ENCODE measurements around the gene YAP1.

DNA sequence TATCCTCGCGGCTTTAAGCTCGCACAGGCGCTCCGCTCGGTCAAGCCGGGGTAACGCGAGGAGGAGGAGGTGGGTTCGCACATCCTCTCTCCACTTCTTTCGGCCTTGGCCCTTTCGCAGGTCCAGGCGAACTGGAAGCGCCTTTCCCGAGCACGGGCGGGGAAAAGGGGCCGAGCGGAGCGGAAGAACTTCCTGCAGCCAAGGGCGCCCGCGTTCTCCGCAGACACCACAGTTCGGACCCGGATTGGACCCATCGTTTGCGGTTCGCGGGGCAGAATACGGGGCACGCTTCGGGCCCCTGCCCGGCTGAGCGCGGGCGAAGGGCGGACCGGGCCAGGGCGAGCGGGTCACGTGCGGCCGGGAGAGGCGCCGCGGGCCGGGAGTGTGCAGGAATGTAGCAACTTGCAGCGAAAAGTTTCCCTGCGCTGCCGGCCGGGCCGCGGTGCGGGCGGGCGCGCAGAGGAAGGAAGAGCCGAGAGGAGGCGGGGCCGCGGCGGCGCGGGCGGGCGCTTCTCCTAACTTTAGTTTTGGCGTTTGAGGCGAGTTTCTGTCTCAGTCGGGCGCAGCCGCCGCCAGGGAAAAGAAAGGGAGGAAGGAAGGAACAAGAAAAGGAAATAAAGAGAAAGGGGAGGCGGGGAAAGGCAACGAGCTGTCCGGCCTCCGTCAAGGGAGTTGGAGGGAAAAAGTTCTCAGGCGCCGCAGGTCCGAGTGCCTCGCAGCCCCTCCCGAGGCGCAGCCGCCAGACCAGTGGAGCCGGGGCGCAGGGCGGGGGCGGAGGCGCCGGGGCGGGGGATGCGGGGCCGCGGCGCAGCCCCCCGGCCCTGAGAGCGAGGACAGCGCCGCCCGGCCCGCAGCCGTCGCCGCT, at the start of gene YAP1:
- TF ChIP-seq, protein P1, sequence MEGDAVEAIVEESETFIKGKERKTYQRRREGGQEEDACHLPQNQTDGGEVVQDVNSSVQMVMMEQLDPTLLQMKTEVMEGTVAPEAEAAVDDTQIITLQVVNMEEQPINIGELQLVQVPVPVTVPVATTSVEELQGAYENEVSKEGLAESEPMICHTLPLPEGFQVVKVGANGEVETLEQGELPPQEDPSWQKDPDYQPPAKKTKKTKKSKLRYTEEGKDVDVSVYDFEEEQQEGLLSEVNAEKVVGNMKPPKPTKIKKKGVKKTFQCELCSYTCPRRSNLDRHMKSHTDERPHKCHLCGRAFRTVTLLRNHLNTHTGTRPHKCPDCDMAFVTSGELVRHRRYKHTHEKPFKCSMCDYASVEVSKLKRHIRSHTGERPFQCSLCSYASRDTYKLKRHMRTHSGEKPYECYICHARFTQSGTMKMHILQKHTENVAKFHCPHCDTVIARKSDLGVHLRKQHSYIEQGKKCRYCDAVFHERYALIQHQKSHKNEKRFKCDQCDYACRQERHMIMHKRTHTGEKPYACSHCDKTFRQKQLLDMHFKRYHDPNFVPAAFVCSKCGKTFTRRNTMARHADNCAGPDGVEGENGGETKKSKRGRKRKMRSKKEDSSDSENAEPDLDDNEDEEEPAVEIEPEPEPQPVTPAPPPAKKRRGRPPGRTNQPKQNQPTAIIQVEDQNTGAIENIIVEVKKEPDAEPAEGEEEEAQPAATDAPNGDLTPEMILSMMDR (IDR thresholded peaks at IDR 0.05), result no peak
- no peak for TF ChIP-seq RFX5 (IDR thresholded peaks at IDR 0.05)
